Measurements from ENCODE around the gene ADGRG6. TPM values are rescaled to one million over a fixed set of nuclear protein-coding genes. Genes with fewer than 3 reads are reported as not detected.

The ADGRG6 gene
- total and polyA plus RNA-seq, 4 donors = 18.7 to 110 (median 45.7) TPM

- DNase-seq (ENCODE audit: low spot score) = no peak
- Histone ChIP-seq H3K27ac (ENCODE audit: low read depth in 1 of 2, low read length in 2 of 2) (no peak overlapping the region), H3K36me3 (ENCODE audit: control insufficient read depth in 4 of 4, insufficient read depth in 3 of 4, low read depth in 1 of 4, low read length in 3 of 4) (no peaks in the 10 kb centered on the region), H3K9me3 (ENCODE audit: control insufficient read depth in 4 of 4, low read length in 3 of 4) (no peaks in the 10 kb centered on the region), H3K9ac (ENCODE audit: low read depth in 1 of 2, low read length in 2 of 2) (no peak overlapping the region), H3K27me3 (ENCODE audit: control insufficient read depth in 4 of 4, insufficient read depth in 4 of 4, low read length in 3 of 4) (no peaks in the 10 kb centered on the region), H3K4me1 (ENCODE audit: control insufficient read depth in 4 of 4, insufficient read depth in 4 of 4, low read length in 3 of 4) (no peaks in the 10 kb centered on the region), H3K4me3 (ENCODE audit: low read depth in 1 of 3, low read length in 3 of 3) (no peak overlapping the region)
- TF ChIP-seq HNF4G (IDR thresholded peaks at IDR 0.05) (no peak), JUND (IDR thresholded peaks at IDR 0.05) (no peak), MAX (IDR thresholded peaks at IDR 0.05) (no peak), RAD21 (IDR thresholded peaks at IDR 0.05) (no peak), TAF1 (conservative IDR thresholded peaks at IDR 0.05) (no peak), SP1 (IDR thresholded peaks at IDR 0.05) (no peak), FOXA2 (IDR thresholded peaks at IDR 0.05) (no peak), YY1 (IDR thresholded peaks at IDR 0.05) (no peak), RXRA (IDR thresholded peaks at IDR 0.05) (no peak), NR2F2 (IDR thresholded peaks at IDR 0.05) (no peak), GABPA (IDR thresholded peaks at IDR 0.05 in 1 of 2, conservative IDR thresholded peaks at IDR 0.05 in 1 of 2) (no peak), FOXA1 (IDR thresholded peaks at IDR 0.05) (no peak)
- TF ChIP-seq, protein P1, sequence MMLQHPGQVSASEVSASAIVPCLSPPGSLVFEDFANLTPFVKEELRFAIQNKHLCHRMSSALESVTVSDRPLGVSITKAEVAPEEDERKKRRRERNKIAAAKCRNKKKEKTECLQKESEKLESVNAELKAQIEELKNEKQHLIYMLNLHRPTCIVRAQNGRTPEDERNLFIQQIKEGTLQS (IDR thresholded peaks at IDR 0.05) = no peak
- TF ChIP-seq, protein P2, sequence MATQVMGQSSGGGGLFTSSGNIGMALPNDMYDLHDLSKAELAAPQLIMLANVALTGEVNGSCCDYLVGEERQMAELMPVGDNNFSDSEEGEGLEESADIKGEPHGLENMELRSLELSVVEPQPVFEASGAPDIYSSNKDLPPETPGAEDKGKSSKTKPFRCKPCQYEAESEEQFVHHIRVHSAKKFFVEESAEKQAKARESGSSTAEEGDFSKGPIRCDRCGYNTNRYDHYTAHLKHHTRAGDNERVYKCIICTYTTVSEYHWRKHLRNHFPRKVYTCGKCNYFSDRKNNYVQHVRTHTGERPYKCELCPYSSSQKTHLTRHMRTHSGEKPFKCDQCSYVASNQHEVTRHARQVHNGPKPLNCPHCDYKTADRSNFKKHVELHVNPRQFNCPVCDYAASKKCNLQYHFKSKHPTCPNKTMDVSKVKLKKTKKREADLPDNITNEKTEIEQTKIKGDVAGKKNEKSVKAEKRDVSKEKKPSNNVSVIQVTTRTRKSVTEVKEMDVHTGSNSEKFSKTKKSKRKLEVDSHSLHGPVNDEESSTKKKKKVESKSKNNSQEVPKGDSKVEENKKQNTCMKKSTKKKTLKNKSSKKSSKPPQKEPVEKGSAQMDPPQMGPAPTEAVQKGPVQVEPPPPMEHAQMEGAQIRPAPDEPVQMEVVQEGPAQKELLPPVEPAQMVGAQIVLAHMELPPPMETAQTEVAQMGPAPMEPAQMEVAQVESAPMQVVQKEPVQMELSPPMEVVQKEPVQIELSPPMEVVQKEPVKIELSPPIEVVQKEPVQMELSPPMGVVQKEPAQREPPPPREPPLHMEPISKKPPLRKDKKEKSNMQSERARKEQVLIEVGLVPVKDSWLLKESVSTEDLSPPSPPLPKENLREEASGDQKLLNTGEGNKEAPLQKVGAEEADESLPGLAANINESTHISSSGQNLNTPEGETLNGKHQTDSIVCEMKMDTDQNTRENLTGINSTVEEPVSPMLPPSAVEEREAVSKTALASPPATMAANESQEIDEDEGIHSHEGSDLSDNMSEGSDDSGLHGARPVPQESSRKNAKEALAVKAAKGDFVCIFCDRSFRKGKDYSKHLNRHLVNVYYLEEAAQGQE (IDR thresholded peaks at IDR 0.05) = no peak
- TF ChIP-seq, protein P3, sequence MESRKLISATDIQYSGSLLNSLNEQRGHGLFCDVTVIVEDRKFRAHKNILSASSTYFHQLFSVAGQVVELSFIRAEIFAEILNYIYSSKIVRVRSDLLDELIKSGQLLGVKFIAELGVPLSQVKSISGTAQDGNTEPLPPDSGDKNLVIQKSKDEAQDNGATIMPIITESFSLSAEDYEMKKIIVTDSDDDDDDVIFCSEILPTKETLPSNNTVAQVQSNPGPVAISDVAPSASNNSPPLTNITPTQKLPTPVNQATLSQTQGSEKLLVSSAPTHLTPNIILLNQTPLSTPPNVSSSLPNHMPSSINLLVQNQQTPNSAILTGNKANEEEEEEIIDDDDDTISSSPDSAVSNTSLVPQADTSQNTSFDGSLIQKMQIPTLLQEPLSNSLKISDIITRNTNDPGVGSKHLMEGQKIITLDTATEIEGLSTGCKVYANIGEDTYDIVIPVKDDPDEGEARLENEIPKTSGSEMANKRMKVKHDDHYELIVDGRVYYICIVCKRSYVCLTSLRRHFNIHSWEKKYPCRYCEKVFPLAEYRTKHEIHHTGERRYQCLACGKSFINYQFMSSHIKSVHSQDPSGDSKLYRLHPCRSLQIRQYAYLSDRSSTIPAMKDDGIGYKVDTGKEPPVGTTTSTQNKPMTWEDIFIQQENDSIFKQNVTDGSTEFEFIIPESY (IDR thresholded peaks at IDR 0.05) = no peak
- 88% methylated on average over 1 of the region's 1 CpG for WGBS
Measured at GRCh38 chr6:142459271-142459670, 157.5 kb downstream of the ADGRG6 start.

DNA sequence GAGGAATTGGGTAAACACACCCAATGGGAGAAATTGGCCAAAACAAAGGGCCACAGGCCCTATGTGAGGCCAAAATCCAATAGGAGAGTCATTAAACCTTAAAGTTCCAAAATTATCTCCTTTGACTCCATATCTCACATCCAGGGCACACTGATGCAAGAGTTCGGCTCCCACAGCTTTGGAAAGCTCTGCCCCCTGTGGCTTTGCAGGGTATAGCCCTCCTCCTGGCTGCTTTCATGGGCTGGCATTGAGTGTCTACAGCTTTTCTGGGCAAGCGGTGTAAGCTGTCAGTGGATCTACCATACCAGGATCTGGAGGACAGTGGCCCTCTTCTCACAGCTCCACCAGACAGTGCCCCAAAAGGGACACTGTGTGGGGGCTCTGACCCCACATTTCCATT is 160.5 kb downstream of the ADGRG6 start:
- Histone ChIP-seq H3K9ac (ENCODE audit: low read depth in 1 of 2, low read length in 2 of 2) (no peak overlapping the region), H3K27me3 (ENCODE audit: control insufficient read depth in 4 of 4, insufficient read depth in 4 of 4, low read length in 3 of 4) (no peaks in the 10 kb centered on the region), H3K27ac (ENCODE audit: low read depth in 1 of 2, low read length in 2 of 2) (no peak overlapping the region), H3K36me3 (ENCODE audit: control insufficient read depth in 4 of 4, insufficient read depth in 3 of 4, low read depth in 1 of 4, low read length in 3 of 4) (no peaks in the 10 kb centered on the region), H3K9me3 (ENCODE audit: control insufficient read depth in 4 of 4, low read length in 3 of 4) (no peaks in the 10 kb centered on the region), H3K4me1 (ENCODE audit: control insufficient read depth in 4 of 4, insufficient read depth in 4 of 4, low read length in 3 of 4) (no peaks in the 10 kb centered on the region), H3K4me3 (ENCODE audit: low read depth in 1 of 3, low read length in 3 of 3) (no peak overlapping the region)
- DNase-seq (ENCODE audit: low spot score) = no peak
- WGBS = 86% methylated on average over 2 of the region's 2 CpGs
- TF ChIP-seq EGR1 (IDR thresholded peaks at IDR 0.05; ENCODE audit: low read depth in 2 of 2) (no peak), HNF4G (IDR thresholded peaks at IDR 0.05) (no peak), NR2F2 (IDR thresholded peaks at IDR 0.05) (no peak), FOXA1 (IDR thresholded peaks at IDR 0.05) (no peak), HNF4A (conservative IDR thresholded peaks at IDR 0.05) (peak in 1 of 2 donors; percentile 12), FOXA2 (IDR thresholded peaks at IDR 0.05) (no peak), TAF1 (conservative IDR thresholded peaks at IDR 0.05) (no peak), RXRA (IDR thresholded peaks at IDR 0.05) (no peak), MAX (IDR thresholded peaks at IDR 0.05) (no peak), JUND (IDR thresholded peaks at IDR 0.05) (no peak), RAD21 (IDR thresholded peaks at IDR 0.05) (peak in 1 of 2 donors; percentile 43), SP1 (IDR thresholded peaks at IDR 0.05) (no peak), GABPA (IDR thresholded peaks at IDR 0.05 in 1 of 2, conservative IDR thresholded peaks at IDR 0.05 in 1 of 2) (no peak), YY1 (IDR thresholded peaks at IDR 0.05) (no peak)
- TF ChIP-seq, protein P3 (IDR thresholded peaks at IDR 0.05) = no peak
- TF ChIP-seq, protein P2 (IDR thresholded peaks at IDR 0.05) = no peak
- TF ChIP-seq, protein P1 (IDR thresholded peaks at IDR 0.05) = peak; percentile 12

Data from liver (tissue), 9 donors.